ENCODE measurements around the gene ANKUB1.

Gene ANKUB1

DNA sequence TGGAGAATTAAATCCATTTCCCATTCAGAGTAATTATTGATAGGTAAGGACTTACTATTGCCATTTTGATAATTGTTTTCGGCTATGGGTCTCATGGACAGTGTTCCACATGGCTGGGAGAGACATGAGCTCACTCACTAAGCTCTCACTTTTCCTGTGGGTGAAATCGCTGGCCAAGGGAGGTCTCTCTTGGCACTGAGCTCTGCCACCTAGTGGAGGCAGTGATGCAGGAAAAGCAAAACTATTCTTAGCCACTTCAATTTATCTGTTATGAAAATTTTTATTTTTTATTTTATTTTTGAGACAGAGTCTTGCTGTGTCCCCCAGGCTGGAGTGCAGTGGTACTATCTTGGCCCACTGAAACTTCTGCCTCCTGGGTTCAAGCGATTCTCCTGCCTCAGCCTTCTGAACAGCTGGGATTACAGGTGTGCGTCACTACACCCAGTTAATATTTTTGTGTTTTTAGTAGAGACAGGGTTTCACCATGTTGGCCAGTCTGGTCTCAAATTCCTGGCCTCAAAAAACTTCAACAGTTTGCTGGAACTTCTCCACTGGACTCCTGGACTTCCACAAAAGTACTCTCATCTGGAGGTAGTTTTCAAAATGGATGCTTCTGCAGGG is 16.0 kb upstream of the ANKUB1 start:
- FAIRE-seq, result peak; percentile 97

DNA sequence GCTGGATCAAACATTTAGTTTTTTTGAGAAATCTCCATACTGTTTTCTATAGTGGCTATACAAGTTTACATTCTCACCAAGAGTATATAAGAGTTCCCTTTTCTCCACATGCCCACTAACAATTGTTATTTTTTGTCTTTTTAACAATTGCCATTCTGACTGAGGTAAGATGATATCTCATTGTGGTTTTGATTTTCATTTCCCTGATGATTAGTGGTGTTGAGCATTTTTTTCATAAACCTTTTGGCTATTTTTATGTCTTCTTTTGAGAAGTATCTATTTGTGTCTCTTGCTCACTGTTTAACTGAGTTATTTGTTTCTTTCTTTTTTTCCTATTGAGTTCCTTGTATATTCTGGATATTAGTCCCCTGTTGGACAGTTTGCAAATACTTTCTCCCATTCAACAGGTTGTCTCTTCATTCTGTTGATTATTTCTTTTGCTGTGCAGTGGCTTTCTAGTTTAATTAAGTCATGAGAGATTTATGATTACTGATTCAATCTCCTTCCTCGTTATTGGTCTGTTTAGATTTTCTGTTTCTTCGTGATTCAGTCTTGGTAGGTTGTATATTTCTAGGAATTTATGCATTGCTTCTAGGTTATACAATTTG is 13.9 kb upstream of the ANKUB1 start:
- FAIRE-seq, result no peak

DNA sequence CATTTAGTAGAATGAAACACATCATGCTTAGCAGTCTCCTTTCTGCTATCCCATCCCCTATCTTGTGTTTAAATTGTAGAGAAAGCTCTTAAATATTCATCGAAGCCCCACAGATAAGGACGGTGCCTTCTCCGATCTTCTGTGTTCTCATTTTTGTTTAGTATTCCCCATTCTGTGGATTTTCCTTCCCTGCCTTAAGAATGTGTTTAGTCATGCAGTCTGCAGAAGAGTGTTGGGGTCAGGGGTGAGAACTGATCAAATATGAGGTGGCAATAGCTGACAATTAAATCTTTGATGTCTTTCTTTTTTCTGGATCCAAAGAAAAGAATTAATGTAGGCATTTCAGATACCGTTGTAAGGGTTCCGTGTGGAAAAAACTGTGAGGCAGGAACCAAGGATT is 9.3 kb upstream of the ANKUB1 start:
- FAIRE-seq, result no peak

DNA sequence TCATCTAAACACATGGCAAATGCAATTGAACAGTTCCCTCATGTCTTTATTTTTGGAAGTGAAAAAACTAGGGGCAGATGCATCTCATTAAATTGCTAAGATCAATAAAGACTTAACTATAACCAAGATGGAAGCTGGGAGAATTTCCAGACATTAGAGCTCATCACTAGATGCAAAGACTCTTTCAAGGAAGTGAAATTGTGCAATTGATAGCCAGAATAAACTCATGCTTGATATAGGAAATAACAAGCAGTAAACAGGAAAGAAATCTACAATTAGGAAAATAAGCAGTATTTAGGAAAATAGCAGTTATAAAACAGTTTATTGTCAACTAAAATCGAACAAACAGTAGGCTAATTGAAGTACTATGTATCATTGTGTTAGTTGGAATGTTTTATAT is 8.8 kb upstream of the ANKUB1 start:
- no peak for FAIRE-seq

DNA sequence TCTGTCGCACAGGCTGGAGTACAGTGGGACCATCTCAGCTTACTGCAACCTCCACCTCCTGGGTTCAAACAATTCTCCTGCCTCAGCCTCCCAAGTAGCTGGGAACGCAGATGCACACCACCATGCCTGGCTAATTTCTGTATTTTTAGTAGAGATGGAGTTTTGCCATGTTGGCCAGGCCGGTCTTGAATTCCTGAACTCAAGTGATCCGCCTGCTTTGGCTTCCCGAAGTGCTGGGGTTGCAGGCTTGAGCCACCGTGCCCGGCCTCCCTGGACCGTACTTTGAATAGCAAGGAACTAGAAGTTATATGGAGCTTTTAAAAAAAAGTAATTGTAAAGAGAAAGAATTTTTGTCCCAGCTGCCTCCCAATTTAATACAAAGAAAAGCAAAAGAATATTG is 8.3 kb upstream of the ANKUB1 start:
- no peak for FAIRE-seq

DNA sequence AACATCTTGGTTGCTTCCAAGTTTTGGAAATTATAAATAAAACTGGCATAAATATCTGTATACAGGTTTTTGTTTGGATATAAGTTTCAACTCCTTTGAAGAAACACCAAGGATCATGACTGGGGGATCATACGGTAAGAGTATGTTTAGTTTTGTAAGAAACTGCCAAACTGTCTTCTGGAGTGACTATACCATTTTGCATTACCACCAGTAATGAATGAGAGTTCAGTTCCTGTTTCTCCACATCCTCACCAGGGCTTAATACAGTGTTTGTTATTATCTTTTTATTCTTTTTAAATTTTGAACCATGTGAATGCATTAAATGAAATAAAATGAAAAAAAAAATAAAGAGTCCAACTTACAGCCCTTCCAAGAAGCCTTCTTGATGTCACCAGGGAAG is 3.7 kb upstream of the ANKUB1 start:
- no peak for FAIRE-seq

DNA sequence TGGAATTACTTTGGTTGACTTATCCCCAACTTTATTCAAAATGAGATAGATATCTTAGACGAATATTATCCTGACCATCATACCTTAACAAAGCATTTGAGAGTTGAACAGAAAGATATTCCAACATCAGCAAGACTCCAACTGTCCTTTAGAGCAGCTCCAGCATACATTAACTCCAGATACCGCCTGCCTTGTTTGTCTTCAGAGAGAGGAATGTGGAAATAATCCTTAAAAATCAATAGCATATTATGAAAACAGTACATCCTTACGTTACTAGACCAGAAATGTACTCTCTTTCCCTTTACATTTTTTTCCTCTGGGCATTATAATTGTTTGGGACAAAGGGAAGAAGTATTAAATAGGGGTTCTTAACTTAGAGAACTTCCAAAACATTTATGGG is 1.7 kb downstream of the ANKUB1 start:
- peak; percentile 25 for FAIRE-seq

DNA sequence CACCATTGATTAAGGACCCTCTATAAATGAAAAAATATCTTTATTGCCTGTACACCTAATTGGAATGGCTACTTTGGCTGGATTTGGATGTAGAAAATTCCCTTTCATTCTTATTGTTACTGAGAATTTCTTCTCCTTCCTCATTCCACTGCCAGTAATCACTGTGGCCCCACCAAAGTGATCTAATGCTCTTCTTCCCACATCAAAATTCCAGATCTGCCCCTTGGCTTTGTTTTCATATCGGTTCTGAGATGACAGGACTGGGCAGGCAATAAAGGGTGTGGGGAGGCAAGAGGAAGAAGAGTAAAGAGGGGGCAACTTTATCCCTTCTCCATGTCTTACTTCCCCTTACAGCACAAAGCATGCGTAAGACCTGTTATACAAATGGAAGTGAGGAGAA is 2.1 kb downstream of the ANKUB1 start:
- no peak for FAIRE-seq

DNA sequence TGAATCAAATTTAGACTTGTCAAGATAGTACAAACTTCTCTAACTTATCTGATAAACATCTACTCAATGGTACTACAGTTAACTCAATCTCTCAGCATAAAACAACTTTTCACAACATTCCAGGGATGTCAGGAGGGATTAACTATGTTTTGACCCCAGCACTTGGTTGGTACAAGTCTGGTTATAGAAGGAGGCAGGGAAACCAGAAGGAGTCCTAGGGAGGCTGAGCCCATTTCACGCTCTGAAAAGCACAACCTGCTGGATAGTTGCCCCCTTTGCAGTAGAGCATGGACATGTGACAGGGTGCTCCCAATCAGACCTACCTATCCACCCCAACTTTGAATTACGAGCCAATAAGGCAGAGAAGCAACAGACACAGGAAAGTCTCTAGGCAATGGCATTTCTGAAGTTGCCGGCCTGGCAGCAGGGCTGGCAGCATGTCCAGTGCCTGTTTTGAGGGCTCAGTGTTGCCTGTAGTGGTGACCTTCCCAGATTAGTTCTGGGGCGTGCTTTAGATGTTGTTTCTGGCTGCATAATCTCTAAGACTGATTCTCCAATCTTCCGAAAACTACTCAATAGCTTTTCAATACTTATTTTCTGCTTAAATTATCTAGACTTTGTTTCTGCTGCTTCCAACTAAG is 8.2 kb downstream of the ANKUB1 start:
- no peak for FAIRE-seq

DNA sequence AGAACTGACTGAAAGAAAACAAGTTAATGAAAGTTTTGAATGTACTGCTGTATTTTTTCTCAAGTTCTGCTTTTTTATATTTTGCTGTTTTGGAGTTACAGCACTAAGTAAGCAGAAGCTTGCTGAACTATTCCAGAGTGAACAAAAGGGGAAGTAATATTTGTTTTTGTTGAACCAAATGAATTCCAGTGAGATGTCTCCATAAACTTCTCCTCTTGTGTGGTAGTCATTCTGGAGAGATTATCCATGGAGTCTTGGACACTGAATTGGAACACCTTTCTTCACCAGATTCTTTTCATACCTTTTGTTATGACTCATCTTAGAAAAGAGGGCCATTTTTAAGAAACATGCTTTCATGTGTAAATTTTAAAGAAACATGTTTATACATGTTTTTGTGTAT is 8.8 kb downstream of the ANKUB1 start:
- peak; percentile 100 for FAIRE-seq

DNA sequence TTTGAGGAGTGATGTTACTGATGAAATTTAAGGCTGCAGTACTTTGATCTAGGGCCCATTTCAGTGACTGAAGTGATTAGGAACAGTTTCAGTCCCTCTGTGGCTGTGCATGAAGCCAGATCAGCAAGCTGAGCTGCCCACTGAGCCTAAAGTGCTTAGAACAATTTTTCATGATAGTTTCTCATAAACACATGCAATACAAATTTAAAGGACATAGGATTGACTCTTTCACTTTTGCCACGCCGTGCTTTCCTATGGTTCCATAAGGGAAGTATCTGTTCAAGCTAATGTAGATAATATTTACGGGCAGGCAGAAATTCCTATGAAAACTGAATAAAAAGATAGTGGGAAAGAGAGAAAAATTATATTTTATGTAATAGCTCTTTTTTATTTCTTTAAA is 10.6 kb downstream of the ANKUB1 start:
- no peak for FAIRE-seq

DNA sequence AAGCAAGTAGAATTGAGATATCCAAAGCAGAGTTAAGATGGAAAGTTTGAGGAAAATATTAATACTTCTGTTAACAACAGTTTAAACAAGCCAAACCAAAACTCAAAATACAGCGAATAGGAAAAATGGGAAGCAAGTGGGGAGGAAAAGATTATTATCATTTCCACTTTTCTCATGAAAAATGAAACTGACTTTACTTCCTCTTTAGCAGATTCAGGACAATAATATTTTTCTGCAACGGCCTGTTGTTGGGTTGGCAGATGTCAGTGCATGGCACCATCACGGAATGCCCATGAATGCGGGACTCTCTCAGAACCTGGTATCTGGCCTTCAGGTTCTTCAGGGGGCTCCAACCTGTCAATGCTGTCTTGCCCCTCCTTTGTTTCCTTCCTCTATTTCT is 11.1 kb downstream of the ANKUB1 start:
- no peak for FAIRE-seq

DNA sequence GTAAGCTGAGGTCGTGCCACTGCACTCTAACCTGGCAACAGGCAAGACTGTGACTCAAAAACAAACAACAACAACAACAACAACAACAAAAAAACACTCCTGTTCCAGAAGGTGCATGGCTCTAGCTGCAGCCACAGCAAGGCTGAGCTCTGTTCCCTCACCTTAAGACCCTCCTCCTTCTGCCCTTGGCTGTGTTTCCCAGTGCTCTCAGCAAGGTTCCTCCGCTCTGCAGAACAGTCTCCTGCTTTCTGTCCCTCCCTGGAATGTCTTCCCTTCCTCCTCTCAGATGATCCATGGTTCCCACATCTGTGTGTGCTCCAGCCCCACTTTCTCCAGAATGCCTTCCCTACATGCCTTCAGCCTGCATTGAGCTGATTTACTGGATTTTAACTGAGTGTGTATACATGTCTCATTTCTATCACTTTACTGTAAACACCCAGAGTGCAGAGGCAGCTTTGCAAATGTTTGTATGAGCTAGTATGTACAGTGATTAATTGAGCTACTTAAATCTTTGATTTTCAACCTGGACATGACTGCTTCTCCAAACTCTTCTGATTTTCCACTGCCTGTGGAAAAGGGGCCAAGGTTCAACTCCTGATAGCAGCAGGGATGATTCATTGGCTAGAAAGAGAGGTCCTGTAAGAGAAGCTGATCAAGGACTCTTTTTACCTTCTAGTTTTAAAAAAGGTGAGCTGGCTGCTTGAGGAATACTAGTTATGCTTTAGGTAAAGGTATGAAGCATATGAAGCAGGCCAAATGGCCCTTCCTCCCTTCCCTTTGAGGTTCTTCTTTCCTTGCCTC is 14.7 kb downstream of the ANKUB1 start:
- no peak for FAIRE-seq

DNA sequence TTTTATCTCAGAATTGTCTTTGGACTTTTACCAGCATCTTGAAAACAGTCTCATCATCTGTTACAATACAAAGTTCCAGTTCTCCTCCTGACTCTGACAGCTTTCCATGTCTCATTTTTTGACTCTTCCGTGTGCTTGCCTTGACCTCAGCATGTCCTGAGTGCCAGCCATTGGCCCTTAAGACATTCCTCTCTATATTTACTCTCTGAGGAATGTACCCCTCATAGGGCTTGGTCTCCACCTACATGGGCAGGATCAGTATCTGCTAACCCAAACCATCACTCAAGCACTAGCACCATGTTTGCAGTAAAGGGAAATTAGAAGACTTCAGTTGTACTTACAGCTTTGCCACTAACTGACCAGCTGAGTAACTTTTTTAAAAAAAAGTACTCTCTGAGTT is 16.2 kb downstream of the ANKUB1 start:
- FAIRE-seq, result no peak

DNA sequence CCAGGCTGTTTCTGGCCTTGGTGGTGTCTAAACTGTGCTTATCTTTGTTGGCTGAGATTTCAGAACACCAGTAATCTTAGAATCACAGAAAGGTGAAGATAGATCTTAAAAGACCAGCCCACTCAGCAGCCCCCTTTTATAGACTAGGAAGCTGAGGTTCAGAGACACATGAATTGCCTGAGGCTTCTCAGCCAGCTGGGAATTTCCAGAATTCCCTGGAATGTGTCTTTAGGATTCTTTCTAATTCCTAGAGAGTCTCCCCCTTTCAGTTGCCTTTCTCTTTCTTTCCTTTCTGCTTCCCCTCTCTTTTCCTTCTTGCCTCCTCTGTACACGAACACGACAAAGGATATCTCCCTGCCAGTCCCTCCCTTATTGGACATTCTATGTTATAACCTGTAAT is 19.5 kb downstream of the ANKUB1 start:
- FAIRE-seq, result no peak

DNA sequence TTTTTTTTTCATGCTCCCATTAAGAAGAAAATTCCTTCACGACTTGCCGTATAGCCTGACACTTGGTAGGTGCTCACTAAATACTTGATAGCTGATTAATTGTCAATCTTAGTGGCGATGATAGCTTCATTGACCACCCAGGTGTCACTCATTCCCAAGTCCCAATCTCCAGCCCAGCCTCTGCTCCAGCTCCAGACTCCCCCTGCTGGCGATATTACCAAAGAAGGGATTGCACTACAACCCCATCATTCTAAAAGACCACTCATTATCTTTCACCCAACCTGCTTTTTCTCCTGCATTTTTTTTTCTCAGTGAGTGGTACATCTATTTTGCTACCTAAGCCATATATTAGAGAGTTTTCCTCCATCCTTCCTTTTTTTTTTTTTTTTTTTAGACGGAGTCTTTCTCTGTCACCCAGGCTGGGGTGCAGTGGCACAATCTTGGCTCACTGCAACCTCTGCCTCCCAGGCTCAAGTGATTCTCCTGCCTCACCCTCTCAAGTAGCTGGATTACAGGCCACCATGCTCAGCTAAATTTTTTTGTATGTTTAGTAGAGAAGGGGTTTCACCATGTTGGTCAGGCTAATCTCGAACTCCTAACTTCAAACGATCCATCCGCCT is 20.6 kb downstream of the ANKUB1 start:
- FAIRE-seq, result peak; percentile 72

DNA sequence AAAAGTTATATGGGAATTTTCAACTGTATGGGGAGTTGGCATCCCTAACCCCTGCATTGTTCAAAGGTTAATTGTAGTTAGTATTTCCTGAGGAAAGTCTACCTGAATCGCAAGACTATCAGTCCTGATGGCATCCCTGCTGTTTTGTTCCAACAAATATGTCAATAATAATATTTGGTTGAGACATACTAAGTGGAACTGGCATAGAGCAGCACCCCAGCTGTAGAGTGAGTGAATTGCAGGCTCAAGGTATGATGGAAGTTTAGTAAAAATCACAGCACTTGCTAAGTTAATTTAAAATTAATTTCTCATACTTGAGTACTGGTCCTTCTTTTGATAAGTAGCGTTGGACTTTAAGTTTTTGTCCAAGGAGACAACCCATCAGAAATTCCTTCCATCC is 22.1 kb downstream of the ANKUB1 start:
- FAIRE-seq, result no peak

DNA sequence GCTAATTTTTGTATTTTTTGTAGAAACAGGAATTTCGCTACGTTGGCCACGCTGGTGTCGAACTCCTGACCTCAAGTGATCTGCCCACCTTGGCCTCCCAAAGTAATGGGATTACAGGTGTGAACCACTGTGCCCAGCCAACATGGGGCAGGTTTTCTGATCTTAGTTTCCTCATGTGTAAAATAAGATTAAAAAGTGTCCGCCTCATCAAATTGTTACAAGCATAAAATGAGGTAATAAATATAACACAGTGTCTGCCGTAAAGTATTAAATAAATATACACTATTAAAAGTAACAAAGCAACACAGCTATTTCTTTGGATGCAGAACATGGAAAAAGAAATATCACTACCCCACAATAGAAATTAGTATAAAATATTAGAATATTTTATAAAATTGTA is 23.6 kb downstream of the ANKUB1 start:
- no peak for FAIRE-seq

DNA sequence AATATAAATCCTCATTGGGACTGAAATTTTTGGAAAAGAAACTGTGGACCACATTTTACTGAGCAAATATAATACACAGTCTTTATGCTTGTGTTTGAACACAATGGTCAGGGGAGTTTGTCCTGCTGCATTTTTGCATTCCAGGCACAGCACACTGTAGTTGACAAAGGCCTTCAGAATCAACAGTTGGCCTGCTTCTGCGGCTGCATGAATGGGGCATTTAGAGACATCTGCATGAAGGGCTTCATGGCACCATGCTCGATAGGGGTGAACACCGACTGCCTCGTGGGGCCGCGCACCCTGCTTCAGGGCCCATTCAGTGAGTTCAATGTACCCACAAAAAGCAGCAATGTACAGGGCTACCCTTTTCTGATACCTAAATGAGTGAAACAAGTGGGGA is 24.6 kb downstream of the ANKUB1 start:
- FAIRE-seq, result no peak

DNA sequence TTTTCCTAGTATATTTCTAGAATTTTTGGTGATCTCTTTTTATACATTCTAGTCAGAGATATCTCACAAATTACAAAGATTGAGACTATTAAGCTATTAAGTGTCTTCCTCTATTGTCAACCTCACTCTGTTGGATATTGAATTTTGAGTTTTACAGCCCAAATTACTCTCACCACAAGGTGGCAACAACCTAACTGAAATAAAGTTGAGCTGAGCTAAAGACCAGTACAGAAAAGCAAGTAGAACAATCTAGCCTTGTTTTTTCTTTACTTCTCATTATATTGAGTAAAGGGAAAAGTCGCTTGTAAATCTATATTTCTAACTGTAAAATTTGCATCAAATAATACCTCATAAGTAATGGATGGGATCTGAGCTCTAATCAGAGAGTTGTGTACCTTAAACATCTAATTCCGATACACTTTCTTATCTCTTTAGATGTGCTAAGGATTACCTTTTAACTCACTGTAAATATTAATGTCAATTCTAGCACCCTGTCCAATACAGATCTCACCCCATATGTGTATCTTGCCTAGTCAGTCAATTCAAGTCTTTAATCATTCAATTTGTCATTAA is 26.5 kb downstream of the ANKUB1 start:
- peak; percentile 98 for FAIRE-seq

DNA sequence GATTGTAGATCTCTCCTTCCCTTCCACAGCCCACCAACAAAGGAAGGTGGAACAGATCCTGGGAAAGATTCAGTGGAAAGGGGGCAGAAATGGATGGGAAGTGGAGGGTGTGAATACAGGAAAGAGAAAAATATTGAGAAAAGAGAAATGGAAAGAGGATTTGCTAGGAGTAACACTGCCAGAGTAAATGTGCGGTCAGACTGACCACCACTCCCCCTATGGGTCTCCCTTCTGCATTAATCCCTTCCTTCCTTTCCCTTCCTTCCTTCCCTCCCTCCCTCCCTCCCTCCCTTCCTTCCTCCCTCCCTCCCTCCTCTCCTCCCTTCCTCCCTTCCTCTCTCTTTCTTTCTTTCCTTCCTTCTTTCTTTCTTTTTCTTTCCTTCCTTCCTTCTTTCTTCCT is 28.1 kb downstream of the ANKUB1 start:
- no peak for FAIRE-seq

DNA sequence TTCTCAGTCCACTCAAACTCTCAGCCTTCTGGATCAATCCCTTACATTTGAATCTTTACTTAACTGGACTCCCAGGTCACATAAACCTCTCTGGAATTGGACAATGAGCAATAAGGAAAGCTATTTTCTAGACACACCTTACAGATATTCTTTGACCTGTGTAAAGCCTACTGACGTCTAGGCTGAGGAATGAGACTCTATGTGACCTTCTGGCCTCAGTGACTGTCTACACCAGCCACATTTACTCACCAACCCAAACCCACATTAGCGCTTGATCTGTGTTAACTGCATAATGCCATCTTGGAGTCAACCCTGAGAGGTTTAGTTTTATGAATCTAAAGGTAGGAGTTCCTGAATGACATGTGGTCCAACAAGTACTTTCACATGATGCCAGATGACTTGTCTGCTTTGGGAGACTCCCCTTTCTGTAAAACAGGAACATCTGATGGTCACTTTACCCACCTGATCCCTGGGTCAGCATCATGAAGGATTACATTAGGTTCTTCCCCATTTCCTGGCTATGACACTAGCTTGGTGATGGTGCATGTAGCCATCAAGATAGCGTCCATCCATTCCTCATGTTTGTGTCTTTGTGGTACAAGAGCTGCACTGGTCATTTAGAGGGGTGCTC is 28.7 kb downstream of the ANKUB1 start:
- FAIRE-seq, result no peak

DNA sequence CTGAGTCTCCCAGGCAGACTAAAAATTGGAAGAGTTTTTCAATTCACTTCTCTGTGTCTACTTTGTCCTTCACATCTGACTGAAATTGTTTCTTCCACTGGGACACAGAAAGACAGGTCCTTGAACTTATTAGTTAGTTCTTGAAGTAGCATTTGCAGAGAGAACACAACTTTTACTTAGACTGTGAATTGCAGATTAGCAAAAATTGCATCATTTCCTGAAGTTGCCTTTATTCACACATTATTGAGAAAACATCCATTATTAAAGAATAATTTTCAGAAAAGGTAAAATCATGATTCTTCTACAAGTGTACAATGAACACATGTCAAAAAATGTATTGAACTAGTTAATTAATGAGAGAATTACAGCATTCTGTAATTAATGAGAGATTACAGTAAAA is 38.6 kb downstream of the ANKUB1 start:
- no peak for FAIRE-seq
